GM23338 (cell line): ENCODE data around the gene SOX2.

Source experiments
- CTCF ChIP-seq, 2 experiments: fragments of 200-600 bp in 1 of 2; sonication (generic) in 1 of 2; conservative IDR thresholded peaks; 2 replicates each; pipeline versions ENCODE4 v1.5.1 to v1.6.1; 2016 to 2017; ENCODE audit warnings: antibody characterized with exemption in 2 of 2, low read depth in 2 of 2, mild to moderate bottlenecking in 2 of 2, moderate library complexity in 1 of 2
- POLR2AphosphoS5 ChIP-seq: IDR thresholded peaks from 2 replicates; pipeline ENCODE4 v1.6.1; 2016; ENCODE audit warnings: antibody characterized with exemption, low read depth

GRCh38 chr3:181713280-181713647 is 1.5 kb downstream of the SOX2 start:
- TF ChIP-seq CTCF (conservative IDR thresholded peaks at IDR 0.05; ENCODE audit: low read depth in 2 of 2) (no peak), POLR2AphosphoS5 (no peak)
